GM10847 (cell line): ENCODE measurements around the gene HSF2.

Experiments used
- POLR2A ChIP-seq: IDR thresholded peaks from 2 replicates; pipeline ENCODE4 v1.6.1; 2011; ENCODE audit not compliant: insufficient read length; ENCODE audit errors: extremely low read depth

HSF2 gene

GRCh38 chr6:122422003-122422402 is 22.6 kb downstream of the HSF2 start:
- no peak for TF ChIP-seq POLR2A

DNA sequence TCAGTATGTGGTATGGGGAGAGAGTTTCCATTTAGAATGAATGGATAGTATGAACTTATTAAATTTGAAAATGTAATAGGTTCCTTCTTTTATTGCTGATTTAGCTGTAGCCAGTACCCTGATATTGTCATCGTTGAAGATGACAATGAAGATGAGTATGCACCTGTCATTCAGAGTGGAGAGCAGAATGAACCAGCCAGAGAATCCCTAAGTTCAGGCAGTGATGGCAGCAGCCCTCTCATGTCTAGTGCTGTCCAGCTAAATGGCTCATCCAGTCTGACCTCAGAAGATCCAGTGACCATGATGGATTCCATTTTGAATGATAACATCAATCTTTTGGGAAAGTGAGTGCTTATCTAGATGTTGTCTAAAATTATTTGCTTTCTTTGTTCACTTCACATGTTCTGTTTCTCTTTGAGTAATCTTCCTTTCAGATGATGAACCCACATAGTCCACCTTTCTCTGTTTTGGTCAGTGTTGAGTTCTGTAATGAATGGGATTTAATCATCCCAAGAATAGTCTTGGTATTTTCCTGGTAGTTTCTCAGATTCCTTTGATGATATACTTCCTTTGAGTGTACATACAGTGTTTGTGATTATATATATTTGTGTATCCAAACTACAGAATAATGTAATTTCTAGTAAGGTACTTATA is 23.3 kb downstream of the HSF2 start:
- TF ChIP-seq POLR2A = no peak

DNA sequence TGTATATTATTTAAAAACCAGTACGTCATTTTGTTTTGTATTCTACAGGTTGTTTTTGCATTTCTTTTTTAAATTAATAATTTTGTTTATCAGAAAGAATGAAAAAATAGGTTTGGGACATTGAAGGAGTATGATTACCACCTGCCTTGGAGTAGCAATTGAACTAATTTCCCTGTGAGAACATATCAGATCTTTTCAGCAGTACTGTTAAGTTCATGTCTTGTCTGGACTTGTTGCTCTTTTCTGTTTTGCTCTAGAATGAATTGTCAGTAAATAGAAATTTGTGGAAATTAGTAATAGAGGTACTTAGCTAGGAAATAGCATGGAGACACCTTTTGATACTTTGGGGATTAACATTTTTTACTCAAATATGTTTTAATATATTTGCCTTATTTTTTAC is 24.3 kb downstream of the HSF2 start:
- TF ChIP-seq POLR2A = no peak

DNA sequence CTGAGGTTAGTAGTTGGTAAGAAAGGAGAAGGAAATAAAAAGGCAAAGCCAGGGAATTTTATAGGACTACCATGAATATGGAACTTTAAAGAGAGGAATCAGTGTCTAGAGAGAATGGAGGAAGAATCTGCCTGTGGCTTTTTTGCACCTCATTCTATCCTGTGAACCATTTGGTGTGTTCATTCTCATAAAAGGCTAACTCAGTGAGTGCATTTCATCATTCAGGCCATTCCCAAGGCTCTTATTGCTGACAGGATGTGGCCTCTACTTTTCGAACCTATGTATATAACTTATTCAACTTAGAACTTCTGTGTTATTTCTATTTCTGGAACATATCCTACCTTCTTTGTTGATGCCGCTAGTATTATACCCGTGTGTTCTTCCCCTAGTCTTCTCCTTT is 27.1 kb downstream of the HSF2 start:
- TF ChIP-seq POLR2A = no peak

GRCh38 chr6:122428781-122429180 is 29.3 kb downstream of the HSF2 start:
- TF ChIP-seq POLR2A = no peak

DNA sequence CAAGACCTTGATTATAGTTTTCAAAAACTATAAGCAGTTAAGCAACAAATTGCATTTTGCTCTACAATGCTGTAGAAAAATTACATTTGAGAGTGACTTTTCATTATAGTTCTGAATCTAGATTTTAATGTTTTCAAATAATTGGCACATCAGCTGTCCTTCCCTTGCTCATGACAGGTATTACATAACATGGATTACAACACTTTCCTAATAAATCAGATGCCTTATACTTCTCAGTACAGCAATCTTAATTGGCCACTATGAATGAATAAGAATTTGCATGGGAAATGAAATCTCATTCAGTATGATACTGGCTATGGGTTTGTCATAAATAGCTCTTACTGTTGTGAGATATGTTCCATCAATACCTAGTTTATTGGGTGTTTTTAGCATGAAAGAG is 29.9 kb downstream of the HSF2 start:
- no peak for TF ChIP-seq POLR2A

DNA sequence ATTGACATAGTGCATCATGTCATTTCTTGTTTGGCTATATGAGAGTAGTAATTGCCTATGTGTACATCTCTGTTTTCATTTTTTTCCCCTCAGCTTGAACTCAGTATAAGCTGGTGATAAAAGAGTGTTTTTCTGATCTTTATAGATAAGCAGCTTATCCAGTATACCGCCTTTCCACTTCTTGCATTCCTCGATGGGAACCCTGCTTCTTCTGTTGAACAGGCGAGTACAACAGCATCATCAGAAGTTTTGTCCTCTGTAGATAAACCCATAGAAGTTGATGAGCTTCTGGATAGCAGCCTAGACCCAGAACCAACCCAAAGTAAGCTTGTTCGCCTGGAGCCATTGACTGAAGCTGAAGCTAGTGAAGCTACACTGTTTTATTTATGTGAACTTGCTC is 32.3 kb downstream of the HSF2 start:
- TF ChIP-seq POLR2A = no peak

GRCh38 chr6:122432816-122433215 is 33.4 kb downstream of the HSF2 start:
- TF ChIP-seq POLR2A = no peak

- no peak for TF ChIP-seq POLR2A
Observed at GRCh38 chr6:122438975-122439374, 39.5 kb downstream of the HSF2 start.

DNA sequence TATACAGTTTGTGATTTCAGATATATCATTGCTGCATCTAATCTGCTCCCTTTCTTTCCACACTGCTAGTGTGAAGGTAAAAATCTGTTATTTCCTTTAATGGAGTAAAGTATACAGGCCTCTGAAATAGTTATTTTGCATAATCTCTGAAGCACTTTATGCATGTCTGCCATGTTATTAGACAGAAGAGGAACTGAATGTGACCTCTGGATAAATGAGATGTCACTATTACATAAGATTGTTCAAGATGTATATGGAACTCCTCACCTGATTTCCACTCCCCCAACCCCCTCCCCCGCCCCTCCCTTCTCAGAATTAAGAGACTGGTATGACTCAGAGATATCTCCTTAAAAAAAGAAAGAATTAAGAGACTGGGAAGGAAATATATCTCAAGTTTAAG is 45.8 kb downstream of the HSF2 start:
- no peak for TF ChIP-seq POLR2A

- TF ChIP-seq POLR2A = no peak
Observed at GRCh38 chr6:122449069-122449468, 49.6 kb downstream of the HSF2 start.

GRCh38 chr6:122452509-122452908 is 53.1 kb downstream of the HSF2 start:
- TF ChIP-seq POLR2A = no peak

- no peak for TF ChIP-seq POLR2A
Observed at GRCh38 chr6:122454673-122455072, 55.2 kb downstream of the HSF2 start.

DNA sequence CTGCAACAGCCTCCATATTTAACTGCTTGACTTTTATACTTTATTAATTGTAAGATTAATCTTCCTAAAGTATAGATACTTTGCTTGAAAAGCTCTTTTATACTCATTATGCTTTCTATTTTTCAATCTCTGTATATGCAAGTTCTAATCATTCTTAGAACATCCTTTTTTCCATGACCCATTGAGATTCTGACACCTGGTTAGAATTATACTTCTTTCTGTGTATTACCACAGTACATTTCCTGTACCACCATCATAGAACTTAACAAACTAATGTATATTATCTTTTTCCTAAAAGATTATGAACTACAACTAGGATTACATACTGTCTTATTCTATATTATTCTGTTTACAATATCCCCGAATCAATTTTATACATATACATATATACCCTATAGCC is 58.6 kb downstream of the HSF2 start:
- no peak for TF ChIP-seq POLR2A

DNA sequence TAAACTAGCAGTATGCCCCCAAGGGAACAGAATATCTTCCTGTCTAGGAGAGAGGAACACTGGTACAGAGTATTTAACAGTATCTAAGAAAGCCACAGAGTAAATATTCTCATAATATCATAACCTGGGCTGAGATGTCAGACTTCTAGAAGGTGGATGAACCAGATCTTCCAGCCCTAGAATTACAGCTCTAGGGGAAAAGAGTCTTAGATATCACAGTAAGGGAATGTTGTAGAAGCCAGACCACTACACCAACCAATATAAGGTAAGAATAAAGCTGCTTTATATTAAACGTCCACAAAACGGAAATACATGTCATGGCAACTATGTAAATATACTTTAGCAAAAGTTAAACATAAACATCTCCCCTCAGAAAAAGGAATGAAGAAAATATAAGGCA is 59.8 kb downstream of the HSF2 start:
- no peak for TF ChIP-seq POLR2A

DNA sequence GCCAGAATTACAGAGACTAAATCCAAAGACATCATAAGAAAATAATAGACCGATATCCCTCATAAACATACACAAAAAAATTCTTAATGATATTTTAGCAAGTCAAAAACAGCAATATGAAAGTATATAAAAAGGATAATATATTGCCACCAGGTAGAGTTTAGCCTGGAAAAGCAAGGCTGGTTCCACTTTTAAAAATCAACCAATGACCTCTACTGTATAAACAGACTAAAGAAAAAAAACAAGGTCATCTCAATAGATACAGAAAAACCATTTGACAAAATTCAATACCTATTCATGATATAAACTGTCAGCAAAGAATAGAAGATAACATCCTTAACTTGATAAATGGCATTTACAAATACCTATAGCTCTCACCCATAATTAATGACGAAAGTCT is 62.4 kb downstream of the HSF2 start:
- no peak for TF ChIP-seq POLR2A
